ENCODE measurements around the gene FTO. TPM values are rescaled to one million over a fixed set of nuclear protein-coding genes. Genes with fewer than 3 reads are reported as not detected.

FTO gene
- total RNA-seq, 1 donor from 2014 or later: 50.2 TPM

- no peaks in the 10 kb centered on the region for H3K4me1 ChIP-seq
- TF ChIP-seq CTCF (IDR thresholded peaks at IDR 0.05): no peak
- intact Hi-C loops (cut with DNase I): no loop called here
- no peaks in the 10 kb centered on the region for H3K27me3 ChIP-seq
- no peaks in the 10 kb centered on the region for H3K9me3 ChIP-seq
- H3K36me3 ChIP-seq: no peaks in the 10 kb centered on the region
- H3K4me3 ChIP-seq: no peak overlapping the region
- no peak overlapping the region for H3K27ac ChIP-seq
- DNase-seq (ENCODE audit: low spot score in 2 of 2): no peak
Observed at GRCh38 chr16:54143934-54144571, 440.1 kb downstream of the FTO start.

GRCh38 chr16:54144572-54144947 is 440.6 kb downstream of the FTO start:
- Histone ChIP-seq H3K4me1 (no peaks in the 10 kb centered on the region), H3K27me3 (no peaks in the 10 kb centered on the region), H3K9me3 (no peaks in the 10 kb centered on the region), H3K36me3 (no peaks in the 10 kb centered on the region), H3K27ac (no peak overlapping the region), H3K4me3 (no peak overlapping the region)
- no peak for DNase-seq (ENCODE audit: low spot score in 2 of 2)
- intact Hi-C loops (cut with DNase I): no loop called here
- no peak for TF ChIP-seq CTCF (IDR thresholded peaks at IDR 0.05)

GRCh38 chr16:54145881-54146280 is 441.9 kb downstream of the FTO start:
- Histone ChIP-seq H3K36me3 (no peaks in the 10 kb centered on the region), H3K27me3 (no peaks in the 10 kb centered on the region), H3K9me3 (no peaks in the 10 kb centered on the region), H3K27ac (no peak overlapping the region), H3K4me1 (no peaks in the 10 kb centered on the region), H3K4me3 (no peak overlapping the region)
- DNase-seq (ENCODE audit: low spot score in 2 of 2): no peak
- intact Hi-C loops (cut with DNase I): no loop called here
- TF ChIP-seq CTCF (IDR thresholded peaks at IDR 0.05): no peak

- no peaks in the 10 kb centered on the region for H3K27me3 ChIP-seq
- no peaks in the 10 kb centered on the region for H3K36me3 ChIP-seq
- H3K4me1 ChIP-seq: no peaks in the 10 kb centered on the region
- no peak for TF ChIP-seq CTCF (IDR thresholded peaks at IDR 0.05)
- H3K9me3 ChIP-seq: no peaks in the 10 kb centered on the region
- intact Hi-C loops (cut with DNase I): no loop called here
- H3K4me3 ChIP-seq: no peak overlapping the region
- DNase-seq (ENCODE audit: low spot score in 2 of 2): no peak
- H3K27ac ChIP-seq: no peak overlapping the region
Observed at GRCh38 chr16:54148974-54149373, 445.0 kb downstream of the FTO start.

GRCh38 chr16:54150861-54151260 is 446.9 kb downstream of the FTO start:
- Histone ChIP-seq H3K4me3 (no peak overlapping the region), H3K27me3 (no peaks in the 10 kb centered on the region), H3K36me3 (no peaks in the 10 kb centered on the region), H3K9me3 (no peaks in the 10 kb centered on the region), H3K4me1 (no peaks in the 10 kb centered on the region), H3K27ac (no peak overlapping the region)
- no peak for DNase-seq (ENCODE audit: low spot score in 2 of 2)
- intact Hi-C loops (cut with DNase I): no loop called here
- TF ChIP-seq CTCF (IDR thresholded peaks at IDR 0.05): no peak
